NB4 (cell line): ENCODE measurements around the gene PLA2G4B.
"Not testable (repeated sequence)": the region's sequence is repeated elsewhere in the genome, so short reads cannot be mapped to it uniquely, and the experiment has no call there.

Experiments used
- DNase-seq: peaks from one replicate; pipeline ENCODE4 v3.0.0; 2010; ENCODE audit warnings: low read depth
- H3K4me3 ChIP-seq: one replicate; pipeline ENCODE4 v1.5.1; 2011; ENCODE audit warnings: mild to moderate bottlenecking, low read depth, low read length, moderate library complexity
- CTCF ChIP-seq: IDR thresholded peaks from one replicate; pipeline ENCODE4 v1.5.1; 2012; ENCODE audit warnings: low read depth, low read length
- MYC ChIP-seq: IDR thresholded peaks from 2 replicates; pipeline ENCODE4 v1.6.1; 2011; ENCODE audit warnings: low read depth, low read length
- POLR2A ChIP-seq: IDR thresholded peaks from 2 replicates; pipeline ENCODE4 v1.6.1; 2011; ENCODE audit warnings: mild to moderate bottlenecking; ENCODE audit not compliant: insufficient read length; ENCODE audit errors: extremely low read depth
- TF ChIP-seq, protein P1 (sequence below): IDR thresholded peaks from 2 replicates; pipeline ENCODE4 v1.6.1; 2011; ENCODE audit warnings: low read depth, low read length

Gene PLA2G4B

DNA sequence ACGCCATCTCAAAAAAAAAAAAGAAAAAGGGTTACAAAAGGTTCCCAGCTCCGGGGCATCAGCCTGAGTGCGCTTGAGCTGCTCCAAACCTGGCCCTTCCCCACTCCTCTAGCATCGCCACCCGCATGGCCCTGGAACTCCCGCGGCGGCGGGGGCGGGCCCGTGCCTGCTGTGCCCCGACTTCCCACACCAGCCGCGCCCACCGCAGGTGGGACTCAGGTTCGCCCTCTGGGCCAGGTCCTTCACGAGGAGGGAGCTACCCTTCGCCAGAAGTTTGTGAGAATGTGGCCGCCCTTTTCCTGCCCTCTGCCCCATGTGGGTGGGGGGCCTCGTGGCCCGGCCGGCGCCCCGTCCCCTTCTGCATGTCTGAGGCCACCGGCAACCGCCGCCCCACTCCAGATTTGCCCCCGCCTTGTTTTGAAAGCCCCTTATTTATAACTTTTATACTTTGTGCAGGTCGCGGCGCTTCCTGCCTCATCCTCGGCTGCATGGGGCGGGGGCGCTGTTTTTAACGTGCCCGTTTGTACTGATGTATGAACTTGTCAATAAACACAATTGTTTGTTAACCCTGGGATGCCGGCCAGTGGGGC lies 11.3 kb upstream of the PLA2G4B start:
- TF ChIP-seq POLR2A (no peak), CTCF (no peak), MYC (no peak)
- TF ChIP-seq, protein P1, sequence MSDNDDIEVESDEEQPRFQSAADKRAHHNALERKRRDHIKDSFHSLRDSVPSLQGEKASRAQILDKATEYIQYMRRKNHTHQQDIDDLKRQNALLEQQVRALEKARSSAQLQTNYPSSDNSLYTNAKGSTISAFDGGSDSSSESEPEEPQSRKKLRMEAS: no peak
- DNase-seq: no peak

DNA sequence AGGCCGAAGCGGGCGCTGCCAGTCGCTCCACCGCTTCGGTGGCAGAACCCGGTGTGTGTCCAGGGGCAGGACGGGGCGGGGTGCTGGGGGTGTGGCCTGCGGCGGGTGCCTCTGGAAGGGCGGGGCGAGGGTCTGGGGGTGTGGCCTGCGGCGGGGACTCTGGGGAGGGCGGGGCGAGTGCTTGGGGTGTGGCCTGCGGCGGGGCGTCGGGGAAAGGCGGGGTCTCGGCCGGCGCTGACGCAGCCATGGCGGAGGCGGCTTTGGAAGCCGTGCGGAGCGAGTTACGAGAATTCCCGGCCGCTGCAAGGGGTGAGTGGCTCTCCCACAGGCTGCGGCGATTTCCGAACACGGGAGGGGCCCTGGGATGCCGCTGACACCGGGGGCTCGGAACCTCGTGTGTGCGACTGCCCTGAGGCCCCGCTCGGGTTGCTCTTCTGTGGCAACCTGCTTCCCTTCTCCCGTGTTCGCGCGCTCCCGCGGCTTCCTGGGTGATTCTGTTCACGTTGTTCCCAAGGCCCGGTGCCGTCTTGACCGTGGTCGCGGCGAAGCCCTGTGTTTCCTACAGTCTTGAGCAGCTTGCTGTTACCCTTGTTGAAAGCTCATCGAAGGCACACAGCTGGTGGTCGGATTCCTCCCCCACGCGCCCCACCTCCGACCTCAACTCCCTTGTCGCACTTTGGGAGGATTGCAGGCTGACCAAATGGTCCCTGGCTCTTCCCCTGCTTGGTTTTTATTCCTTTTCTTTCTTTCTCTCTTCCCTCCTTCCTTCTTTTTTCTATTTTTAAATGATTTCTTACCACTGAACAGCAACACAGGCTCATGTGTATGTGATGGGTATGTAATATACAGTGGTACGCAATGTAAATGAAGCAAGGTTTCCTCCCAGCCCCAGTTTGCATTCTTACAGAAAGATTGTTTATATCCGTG lies 10.5 kb upstream of the PLA2G4B start, which contains the start of gene JMJD7:
JMJD7 (plus strand) TSS at position 213 of the 927 bp plus-strand sequence; CDS start at position 246, 33 bp downstream.
- TF ChIP-seq, protein P1: peak; percentile 30; the same call in 1 of the 2 replicates
- TF ChIP-seq CTCF: no peak
- TF ChIP-seq POLR2A: peak; percentile 68
- DNase-seq: peak; percentile 85
- H3K4me3 ChIP-seq: peak within 1 kb of the TSS; percentile 74

More for the DNA sequence above, 11.3 kb upstream of the PLA2G4B start:
- H3K4me3 ChIP-seq: peak overlapping the region; percentile 51

DNA sequence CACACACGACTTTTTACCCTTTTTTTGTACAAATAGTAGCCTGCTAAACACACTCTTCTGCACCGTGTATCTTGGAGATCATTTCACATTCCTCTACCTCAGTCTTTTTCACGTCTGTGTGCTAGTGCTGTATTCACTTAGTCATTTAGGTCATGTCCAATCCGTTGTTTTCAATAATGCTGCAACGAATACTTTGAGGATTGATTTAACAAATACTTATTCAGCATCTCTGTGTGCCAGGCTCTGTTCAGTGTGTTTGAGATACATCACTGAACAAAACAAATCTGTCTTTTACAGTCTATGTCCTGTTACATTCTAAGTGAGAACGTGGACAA lies 9.9 kb upstream of the PLA2G4B start:
- TF ChIP-seq MYC: no peak
- TF ChIP-seq, protein P1: no peak
- no peak for TF ChIP-seq CTCF
- no peak for TF ChIP-seq POLR2A
- no peak for DNase-seq
- peak overlapping the region; percentile 74 for H3K4me3 ChIP-seq

DNA sequence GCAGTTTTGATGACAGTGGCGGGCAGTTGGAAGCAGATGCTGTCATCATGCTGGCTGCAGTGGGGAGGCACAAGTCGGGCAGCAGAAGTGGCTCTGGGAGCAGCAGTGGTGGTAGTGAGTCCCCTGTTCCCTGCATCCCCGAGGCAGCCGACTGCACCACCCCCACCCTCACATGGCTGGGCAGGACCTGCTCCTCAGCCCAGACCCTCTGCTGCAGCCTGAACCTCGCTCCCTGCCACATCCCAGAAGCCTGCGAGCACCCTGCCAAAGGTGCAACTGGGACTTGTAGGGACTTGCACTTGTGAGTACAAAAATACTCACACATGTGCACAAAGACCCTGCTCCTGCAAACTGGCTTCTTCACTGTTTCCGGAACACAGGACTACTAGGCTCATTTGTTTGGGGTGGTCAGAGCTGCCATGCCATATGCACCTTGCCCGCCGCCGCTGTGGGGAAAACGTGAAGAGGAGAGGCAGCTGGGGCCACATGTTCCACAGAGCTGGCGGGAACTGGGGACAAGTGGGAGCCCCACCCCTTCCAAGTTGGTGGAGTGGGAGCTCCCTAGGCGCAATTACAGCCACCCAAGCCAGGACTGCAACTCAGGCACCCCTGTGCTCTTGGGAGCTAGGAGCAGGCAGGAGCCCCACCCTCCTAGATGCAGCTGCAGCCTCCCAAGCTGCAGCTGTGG lies 8.5 kb upstream of the PLA2G4B start:
- no peak for DNase-seq
- no peak overlapping the region for H3K4me3 ChIP-seq
- TF ChIP-seq POLR2A: no peak
- no peak for TF ChIP-seq MYC

- H3K4me3 ChIP-seq: not testable (repeated sequence)
- peak; percentile 45 for DNase-seq
Measured at GRCh38 chr15:41831291-41831690, 7.4 kb upstream of the PLA2G4B start.

DNA sequence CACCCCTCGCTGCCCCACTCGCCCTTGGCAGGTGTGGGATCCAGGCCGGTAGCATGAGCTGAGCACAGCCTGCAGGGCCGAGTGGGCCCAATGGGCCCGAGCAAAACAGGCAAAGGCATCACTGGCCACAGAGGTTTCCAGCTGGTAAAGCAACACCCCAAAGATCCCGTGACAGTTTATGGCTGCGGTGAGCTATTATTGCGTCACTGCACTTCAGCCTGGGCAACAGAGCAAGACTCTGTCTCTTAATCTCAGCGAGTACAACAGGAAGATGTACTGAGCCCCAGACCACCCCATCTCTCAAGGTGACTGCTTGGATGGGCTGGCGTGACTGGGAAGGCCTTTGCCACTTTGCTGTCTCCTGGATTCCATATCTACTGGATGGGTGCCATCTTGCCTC lies 6.4 kb upstream of the PLA2G4B start:
- no peak for TF ChIP-seq CTCF
- no peak for TF ChIP-seq POLR2A
- TF ChIP-seq MYC: no peak
- H3K4me3 ChIP-seq: no peak overlapping the region
- no peak for DNase-seq
